ENCODE measurements around the gene GALK1.
A peak's percentile ranks its signal among the peaks of the same experiment; 100 is the strongest.
"Not testable (repeated sequence)": the region's sequence is repeated elsewhere in the genome, so short reads cannot be mapped to it uniquely, and the experiment has no call there.

Gene GALK1

GRCh38 chr17:75763613-75764416, 1.2 kb downstream of the GALK1 start:
- DNase-seq: no peak

GRCh38 chr17:75763269-75763607, 1.8 kb downstream of the GALK1 start:
- no peak for DNase-seq

- no peak for DNase-seq
Measured at GRCh38 chr17:75762513-75763268, 2.3 kb downstream of the GALK1 start.

GRCh38 chr17:75759978-75760640, 4.9 kb downstream of the GALK1 start:
- not testable (repeated sequence) for DNase-seq

GRCh38 chr17:75759457-75759856, 5.5 kb downstream of the GALK1 start:
- no peak for DNase-seq

GRCh38 chr17:75758131-75758905, 6.7 kb downstream of the GALK1 start:
- no peak for DNase-seq

- DNase-seq: no peak
Measured at GRCh38 chr17:75757086-75757681, 7.8 kb downstream of the GALK1 start.

- no peak for DNase-seq
Measured at GRCh38 chr17:75756451-75757085, 8.4 kb downstream of the GALK1 start.

GRCh38 chr17:75755990-75756389, 9.0 kb downstream of the GALK1 start:
- no peak for DNase-seq

- DNase-seq: no peak
Measured at GRCh38 chr17:75755205-75755901, 9.6 kb downstream of the GALK1 start.

- DNase-seq: no peak
Measured at GRCh38 chr17:75754378-75755204, 10.4 kb downstream of the GALK1 start.

- peak; percentile 86 for DNase-seq
Measured at GRCh38 chr17:75753514-75754377, 11.2 kb downstream of the GALK1 start.

- peak; percentile 71 for DNase-seq
Measured at GRCh38 chr17:75752802-75753513, 12.0 kb downstream of the GALK1 start.

- DNase-seq: no peak
Measured at GRCh38 chr17:75752405-75752709, 12.6 kb downstream of the GALK1 start.

GRCh38 chr17:75751676-75752404, 13.2 kb downstream of the GALK1 start:
- DNase-seq: no peak

GRCh38 chr17:75750661-75751423, 14.2 kb downstream of the GALK1 start:
- no peak for DNase-seq

All from RPMI8226 (cell line).